Kasumi-1 (cell line): ENCODE results near the gene RHNO1.

ENCODE experiments used
- DNase-seq, 2 experiments: peaks; one replicate each; lab custom pipeline; 2025; lab: John Stamatoyannopoulos, UW

The RHNO1 gene

GRCh38 chr12:2902272-2902880 is 25.4 kb downstream of the RHNO1 start:
- DNase-seq: no peak

DNA sequence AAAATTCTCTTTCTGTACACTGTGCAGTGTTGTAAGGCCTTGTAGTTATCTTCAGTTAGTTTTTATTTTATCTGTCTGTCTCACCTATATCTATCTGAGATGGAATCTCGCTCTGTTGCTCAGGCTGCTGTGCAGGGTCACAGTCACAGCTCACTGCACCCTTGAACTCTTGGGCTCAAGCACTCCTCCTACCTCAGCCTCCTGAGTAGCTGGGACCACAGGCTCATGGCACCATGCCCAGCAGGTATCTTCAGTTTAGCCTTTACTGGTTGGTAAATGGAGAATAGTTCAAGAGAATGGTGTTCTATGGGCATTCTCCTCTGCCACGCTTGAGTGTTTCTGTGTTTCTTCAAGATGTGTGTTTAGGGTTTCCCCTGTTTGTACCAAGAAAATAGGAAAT is 27.2 kb downstream of the RHNO1 start:
- DNase-seq: no peak

DNA sequence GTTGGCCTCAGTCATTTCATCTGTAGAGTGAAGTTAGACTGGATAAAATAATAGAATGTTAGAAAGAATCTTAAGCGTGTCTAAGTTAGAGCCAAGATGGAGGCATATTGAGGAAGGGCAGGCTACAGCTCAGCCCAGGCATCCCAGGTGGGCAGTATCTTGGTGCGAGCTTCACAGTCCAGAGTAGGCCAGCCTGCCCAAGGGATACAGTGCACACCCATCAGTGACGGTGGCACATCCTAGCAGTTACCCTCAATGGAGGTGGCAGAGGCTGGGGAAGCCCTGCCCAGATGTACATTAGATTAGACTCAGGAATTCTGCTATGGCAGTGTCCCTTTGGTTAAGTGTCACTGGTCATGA is 35.2 kb downstream of the RHNO1 start:
- no peak for DNase-seq

DNA sequence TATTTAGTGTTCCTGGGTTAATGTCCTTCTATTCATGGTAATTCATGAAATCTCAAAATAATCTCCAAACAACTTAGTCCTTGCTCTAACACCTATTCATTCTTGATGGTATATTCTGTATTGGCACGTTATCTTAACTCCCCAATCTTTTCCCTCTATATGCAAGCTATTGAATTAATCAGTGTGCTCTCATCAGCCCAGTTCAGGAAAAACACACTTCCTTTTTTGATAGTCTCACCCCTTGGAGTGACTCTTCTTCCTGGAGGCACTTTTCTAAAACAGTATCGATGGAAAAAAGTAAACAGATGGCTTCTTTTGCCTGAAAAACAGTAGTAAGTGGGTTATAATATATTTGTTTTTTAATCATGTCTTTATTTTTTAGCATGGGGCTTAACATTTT is 42.2 kb downstream of the RHNO1 start:
- DNase-seq: no peak

GRCh38 chr12:2922329-2922728 is 45.3 kb downstream of the RHNO1 start:
- DNase-seq: no peak

- no peak for DNase-seq
Measured at GRCh38 chr12:2923057-2923456, 46.0 kb downstream of the RHNO1 start.

DNA sequence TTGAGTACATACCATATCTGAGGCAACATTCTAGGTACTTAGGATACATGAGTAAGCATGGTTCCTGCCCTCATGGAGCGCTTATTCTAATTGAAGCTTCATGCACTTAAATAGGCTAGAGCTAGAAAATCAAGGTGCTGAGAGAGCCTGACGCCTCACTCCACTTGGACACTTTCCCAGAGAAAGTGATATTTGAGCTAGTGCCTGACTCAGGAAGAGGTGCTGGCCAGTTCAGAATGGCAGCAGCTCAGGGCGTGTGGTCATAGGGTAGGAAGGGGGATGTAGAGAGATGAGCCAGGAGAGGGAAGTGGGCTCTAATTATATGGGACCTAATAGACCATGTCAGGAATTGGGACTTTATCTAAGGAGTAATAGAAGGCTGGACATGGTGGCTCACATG is 47.0 kb downstream of the RHNO1 start:
- DNase-seq: no peak

GRCh38 chr12:2925322-2925995 is 48.4 kb downstream of the RHNO1 start:
- DNase-seq: no peak

DNA sequence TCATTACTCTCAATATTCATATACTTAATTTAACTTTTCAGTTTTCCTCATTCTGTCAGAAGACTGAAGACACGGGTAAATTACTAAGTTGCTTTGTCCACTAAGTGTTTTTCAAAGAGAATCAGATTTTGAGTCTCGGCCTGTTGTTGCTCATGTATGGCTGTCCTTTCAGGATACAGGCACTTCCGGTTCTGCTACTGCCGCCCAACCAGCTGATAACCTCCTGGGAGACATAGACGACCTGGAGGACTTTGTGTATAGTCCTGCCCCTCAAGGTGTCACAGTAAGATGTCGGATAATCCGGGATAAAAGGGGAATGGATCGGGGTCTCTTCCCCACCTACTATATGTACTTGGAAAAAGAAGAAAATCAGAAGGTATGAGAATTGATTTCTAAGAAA is 53.8 kb downstream of the RHNO1 start:
- no peak for DNase-seq

DNA sequence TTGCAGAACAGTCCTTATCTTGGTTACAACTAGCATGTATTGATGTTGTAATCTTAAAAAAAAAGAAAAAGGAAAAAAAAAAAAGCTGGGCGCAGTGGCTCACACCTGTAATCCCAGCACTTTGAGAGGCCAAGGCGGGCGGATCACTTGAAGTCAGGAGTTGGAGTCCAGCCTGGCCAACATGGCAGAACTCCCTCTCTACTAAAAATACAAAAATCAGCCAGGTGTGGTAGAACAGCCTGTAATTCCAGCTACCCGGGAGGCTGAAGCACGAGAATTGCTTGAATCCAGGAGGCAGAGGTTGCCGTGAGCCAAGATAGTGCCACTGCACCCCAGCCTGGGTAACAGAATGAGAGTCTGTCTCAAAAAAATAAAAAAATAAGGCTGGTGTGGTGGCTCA is 56.6 kb downstream of the RHNO1 start:
- no peak for DNase-seq

DNA sequence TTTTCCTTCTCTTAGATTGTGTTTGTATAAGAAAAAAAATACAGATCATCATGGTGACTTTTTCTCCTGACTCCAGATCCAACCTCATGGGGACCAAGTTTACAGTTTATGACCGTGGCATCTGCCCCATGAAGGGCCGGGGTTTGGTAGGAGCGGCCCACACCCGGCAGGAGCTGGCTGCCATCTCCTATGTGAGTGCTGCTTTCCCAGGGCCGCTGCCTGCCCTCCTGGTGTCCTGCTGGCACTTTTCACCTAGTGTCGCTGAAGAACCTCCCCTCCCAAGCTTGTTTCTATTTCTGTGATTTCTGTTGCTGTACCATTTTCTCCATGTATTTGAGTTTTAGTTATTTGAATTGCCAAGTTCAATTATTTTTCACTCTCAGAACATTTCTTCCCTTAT is 57.3 kb downstream of the RHNO1 start:
- DNase-seq: no peak

DNA sequence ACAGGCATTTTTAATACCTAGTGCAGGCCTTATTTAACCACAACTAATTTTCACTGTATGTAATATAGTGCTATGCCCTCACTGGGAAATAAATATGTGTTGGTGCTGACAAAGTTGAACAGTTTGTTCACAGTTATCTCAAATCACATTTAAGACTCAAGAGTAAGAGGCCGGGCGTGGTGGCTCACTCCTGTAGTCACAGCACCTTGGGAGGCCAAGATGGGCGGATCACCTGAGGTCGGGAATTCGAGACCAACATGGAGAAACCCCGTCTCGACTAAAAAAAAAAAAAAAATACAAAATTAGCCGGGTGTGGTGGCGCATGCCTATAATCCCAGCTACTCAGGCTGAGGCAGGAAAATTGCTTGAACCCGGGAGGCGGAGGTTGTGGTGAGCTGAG is 59.3 kb downstream of the RHNO1 start:
- DNase-seq: no peak

DNA sequence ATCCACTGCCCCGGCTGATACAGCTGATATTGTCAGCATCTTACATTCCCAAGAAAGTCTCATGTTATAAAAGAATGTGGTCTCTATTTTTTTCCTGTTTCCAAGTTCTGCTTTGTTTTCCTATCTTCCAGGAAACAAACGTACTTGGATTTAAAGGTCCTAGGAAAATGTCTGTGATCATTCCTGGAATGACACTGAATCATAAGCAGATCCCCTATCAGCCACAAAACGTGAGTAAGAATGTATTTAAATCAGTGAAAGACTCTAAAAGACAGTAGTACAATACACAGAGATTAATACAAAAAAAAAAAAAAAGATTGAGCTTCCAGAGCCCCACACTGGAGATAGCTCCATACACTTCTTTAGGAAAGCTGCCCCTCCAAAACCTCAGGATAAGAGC is 60.5 kb downstream of the RHNO1 start:
- no peak for DNase-seq
